ENCODE data around the gene SOD3. TPM values are rescaled to one million over a fixed set of nuclear protein-coding genes. Genes with fewer than 3 reads are reported as not detected.
A peak's percentile ranks its signal among the peaks of the same experiment; 100 is the strongest.

Gene SOD3
- total RNA-seq, 1 experiment from 2014 or later = 1.0 TPM

DNA sequence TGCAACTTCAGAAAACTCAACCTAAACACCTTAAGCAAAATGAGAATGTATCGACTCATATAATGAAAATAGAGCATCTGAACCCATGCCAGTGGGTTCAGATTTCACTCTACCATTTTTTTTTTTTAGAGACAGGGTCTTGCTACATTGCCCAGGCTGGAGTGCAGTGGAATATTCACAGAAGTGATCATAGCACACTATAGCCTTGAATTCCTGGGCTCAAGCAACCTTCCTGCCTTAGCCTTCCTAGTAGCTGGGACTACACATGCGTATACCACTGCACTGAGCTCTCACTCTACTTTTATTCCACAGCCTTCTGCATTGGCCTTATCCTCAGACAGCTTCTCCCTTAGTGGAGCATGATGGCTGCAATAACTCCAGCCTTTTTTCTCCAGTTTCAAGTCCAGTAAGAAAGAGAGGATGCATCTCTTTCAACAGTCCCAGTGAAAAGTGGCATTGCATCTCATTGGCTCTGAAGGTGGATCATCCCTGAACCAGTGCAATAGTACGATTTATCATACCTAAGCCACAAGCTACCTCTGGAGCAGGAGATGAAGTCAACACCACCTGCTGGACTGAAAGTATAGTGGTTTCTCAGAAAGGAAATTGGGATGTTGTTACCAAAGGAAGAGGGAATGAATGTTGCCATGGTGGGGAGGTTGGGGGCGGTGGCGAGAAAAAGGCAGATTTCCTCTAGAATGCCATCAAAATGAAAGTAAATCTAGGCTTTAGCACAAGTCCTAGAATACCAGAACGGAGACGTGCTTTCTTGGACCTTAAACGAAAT lies 2.0 kb upstream of the SOD3 start:
- DNase-seq (ENCODE audit: low read depth, low spot score) (no peak), ATAC-seq (no peak)
- Histone ChIP-seq H3K4me1 (ENCODE audit: control insufficient read depth, insufficient read depth, low read length) (no peaks in the 10 kb centered on the region), H3K27me3 (ENCODE audit: control insufficient read depth, insufficient read depth, low read length) (no peaks in the 10 kb centered on the region), H3K27ac (ENCODE audit: low read length) (no peak overlapping the region), H3K4me3 (ENCODE audit: low read depth in 2 of 2, low read length in 2 of 2) (no peak overlapping the region), H3K36me3 (ENCODE audit: control insufficient read depth, insufficient read depth, low read length) (no peaks in the 10 kb centered on the region), H3K9me3 (ENCODE audit: control insufficient read depth, insufficient read depth, low read depth, low read length) (no peaks in the 10 kb centered on the region)
- intact Hi-C loops (cut with micrococcal nuclease; ENCODE audit: unreplicated experiment) (no loop called here), in situ Hi-C loops (cut with HindIII; ENCODE audit: low pct_unique_long_range_greater_than_20kb, low sequenced_read_pairs) (no loop called here)
- TF ChIP-seq, protein P1, sequence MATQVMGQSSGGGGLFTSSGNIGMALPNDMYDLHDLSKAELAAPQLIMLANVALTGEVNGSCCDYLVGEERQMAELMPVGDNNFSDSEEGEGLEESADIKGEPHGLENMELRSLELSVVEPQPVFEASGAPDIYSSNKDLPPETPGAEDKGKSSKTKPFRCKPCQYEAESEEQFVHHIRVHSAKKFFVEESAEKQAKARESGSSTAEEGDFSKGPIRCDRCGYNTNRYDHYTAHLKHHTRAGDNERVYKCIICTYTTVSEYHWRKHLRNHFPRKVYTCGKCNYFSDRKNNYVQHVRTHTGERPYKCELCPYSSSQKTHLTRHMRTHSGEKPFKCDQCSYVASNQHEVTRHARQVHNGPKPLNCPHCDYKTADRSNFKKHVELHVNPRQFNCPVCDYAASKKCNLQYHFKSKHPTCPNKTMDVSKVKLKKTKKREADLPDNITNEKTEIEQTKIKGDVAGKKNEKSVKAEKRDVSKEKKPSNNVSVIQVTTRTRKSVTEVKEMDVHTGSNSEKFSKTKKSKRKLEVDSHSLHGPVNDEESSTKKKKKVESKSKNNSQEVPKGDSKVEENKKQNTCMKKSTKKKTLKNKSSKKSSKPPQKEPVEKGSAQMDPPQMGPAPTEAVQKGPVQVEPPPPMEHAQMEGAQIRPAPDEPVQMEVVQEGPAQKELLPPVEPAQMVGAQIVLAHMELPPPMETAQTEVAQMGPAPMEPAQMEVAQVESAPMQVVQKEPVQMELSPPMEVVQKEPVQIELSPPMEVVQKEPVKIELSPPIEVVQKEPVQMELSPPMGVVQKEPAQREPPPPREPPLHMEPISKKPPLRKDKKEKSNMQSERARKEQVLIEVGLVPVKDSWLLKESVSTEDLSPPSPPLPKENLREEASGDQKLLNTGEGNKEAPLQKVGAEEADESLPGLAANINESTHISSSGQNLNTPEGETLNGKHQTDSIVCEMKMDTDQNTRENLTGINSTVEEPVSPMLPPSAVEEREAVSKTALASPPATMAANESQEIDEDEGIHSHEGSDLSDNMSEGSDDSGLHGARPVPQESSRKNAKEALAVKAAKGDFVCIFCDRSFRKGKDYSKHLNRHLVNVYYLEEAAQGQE (IDR thresholded peaks at IDR 0.05; ENCODE audit: insufficient read depth in 1 of 2, low read depth in 2 of 2, low read length in 1 of 2) = no peak
- TF ChIP-seq, protein P2, sequence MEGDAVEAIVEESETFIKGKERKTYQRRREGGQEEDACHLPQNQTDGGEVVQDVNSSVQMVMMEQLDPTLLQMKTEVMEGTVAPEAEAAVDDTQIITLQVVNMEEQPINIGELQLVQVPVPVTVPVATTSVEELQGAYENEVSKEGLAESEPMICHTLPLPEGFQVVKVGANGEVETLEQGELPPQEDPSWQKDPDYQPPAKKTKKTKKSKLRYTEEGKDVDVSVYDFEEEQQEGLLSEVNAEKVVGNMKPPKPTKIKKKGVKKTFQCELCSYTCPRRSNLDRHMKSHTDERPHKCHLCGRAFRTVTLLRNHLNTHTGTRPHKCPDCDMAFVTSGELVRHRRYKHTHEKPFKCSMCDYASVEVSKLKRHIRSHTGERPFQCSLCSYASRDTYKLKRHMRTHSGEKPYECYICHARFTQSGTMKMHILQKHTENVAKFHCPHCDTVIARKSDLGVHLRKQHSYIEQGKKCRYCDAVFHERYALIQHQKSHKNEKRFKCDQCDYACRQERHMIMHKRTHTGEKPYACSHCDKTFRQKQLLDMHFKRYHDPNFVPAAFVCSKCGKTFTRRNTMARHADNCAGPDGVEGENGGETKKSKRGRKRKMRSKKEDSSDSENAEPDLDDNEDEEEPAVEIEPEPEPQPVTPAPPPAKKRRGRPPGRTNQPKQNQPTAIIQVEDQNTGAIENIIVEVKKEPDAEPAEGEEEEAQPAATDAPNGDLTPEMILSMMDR (IDR thresholded peaks at IDR 0.05) = peak; percentile 38
- CTCF ChIA-PET = no interaction called here
- BruUV-seq (replicated peaks) = no TSS peak
- POLR2A ChIA-PET = interaction anchor here (0.7 kb wide), 1 partner anchor 9 kb away, joined by 4 read pairs; no protein-coding TSS in a partner anchor

DNA sequence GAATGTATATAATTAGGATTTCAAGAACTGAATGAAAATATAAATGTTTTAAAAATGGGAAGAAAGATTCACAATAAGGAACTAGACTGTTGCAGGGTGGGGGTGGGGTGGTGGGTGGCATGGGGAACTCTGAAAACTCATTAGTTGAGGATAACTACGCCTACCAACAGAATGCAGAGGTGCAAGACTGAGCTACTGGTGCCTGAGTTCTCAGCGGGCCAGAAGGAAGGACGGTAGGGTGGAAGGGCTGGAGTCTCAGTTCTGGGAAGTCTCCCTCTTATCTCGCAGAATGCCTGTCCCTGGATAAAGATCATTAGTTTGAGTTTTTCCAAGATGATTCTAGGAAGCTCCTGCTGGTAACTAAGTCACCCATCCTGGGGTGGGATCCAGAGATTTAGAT lies 1.3 kb upstream of the SOD3 start:
- BruUV-seq (replicated peaks) = no TSS peak
- no peak overlapping the region for H3K27ac ChIP-seq (ENCODE audit: low read length)
- in situ Hi-C loops (cut with HindIII; ENCODE audit: low pct_unique_long_range_greater_than_20kb, low sequenced_read_pairs) (no loop called here), intact Hi-C loops (cut with micrococcal nuclease; ENCODE audit: unreplicated experiment) (no loop called here)
- no peak overlapping the region for H3K4me3 ChIP-seq (ENCODE audit: low read depth in 2 of 2, low read length in 2 of 2)
- no peaks in the 10 kb centered on the region for H3K36me3 ChIP-seq (ENCODE audit: control insufficient read depth, insufficient read depth, low read length)
- DNase-seq (ENCODE audit: low read depth, low spot score) = no peak
- ATAC-seq = no peak
- H3K27me3 ChIP-seq (ENCODE audit: control insufficient read depth, insufficient read depth, low read length) = no peaks in the 10 kb centered on the region
- CTCF ChIA-PET = no interaction called here
- H3K4me1 ChIP-seq (ENCODE audit: control insufficient read depth, insufficient read depth, low read length) = no peaks in the 10 kb centered on the region
- no peaks in the 10 kb centered on the region for H3K9me3 ChIP-seq (ENCODE audit: control insufficient read depth, insufficient read depth, low read depth, low read length)
- POLR2A ChIA-PET = no interaction called here
- TF ChIP-seq POLR2AphosphoS5 (IDR thresholded peaks at IDR 0.05; ENCODE audit: low read depth, low read length) (no peak), TCF7L2 (IDR thresholded peaks at IDR 0.05; ENCODE audit: low read depth, low read length) (no peak), SIN3A (IDR thresholded peaks at IDR 0.05; ENCODE audit: borderline replicate concordance, insufficient read depth, low read depth, low read length) (no peak)
- TF ChIP-seq, protein P2 (IDR thresholded peaks at IDR 0.05) = no peak
- TF ChIP-seq, protein P1 (IDR thresholded peaks at IDR 0.05; ENCODE audit: insufficient read depth in 1 of 2, low read depth in 2 of 2, low read length in 1 of 2) = no peak

Measured in Panc1 (cell line).